ENCODE data around the gene PEPD. TPM values are rescaled to one million over a fixed set of nuclear protein-coding genes. Genes with fewer than 3 reads are reported as not detected.

Gene PEPD
- total and polyA plus RNA-seq, 2 of the 4 experiments (the other 2 are of a cell fraction), result 36.7 to 88.4 TPM

GRCh38 chr19:33564836-33565338, 43.3 kb upstream of the PEPD start:
- Histone ChIP-seq H2AFZ (replicated peaks; ENCODE audit: low read length, poor library complexity) (peak overlapping the region; percentile 11), H3K4me1 (ENCODE audit: control insufficient read depth, insufficient read depth, low read length) (no peaks in the 10 kb centered on the region), H2BK120ac (ENCODE audit: low read depth, low read length) (no peak overlapping the region), H3K9me1 (ENCODE audit: insufficient read depth, low read length) (no peaks in the 10 kb centered on the region), H3K23ac (ENCODE audit: low read depth, low read length) (no peak overlapping the region), H4K91ac (ENCODE audit: insufficient read depth, low read depth, low read length) (no peak overlapping the region), H3K18ac (ENCODE audit: low read depth, low read length) (no peak overlapping the region), H3K4ac (ENCODE audit: low read depth, low read length) (no peak overlapping the region), H3K56ac (ENCODE audit: extremely low read depth, insufficient read depth, low read length) (no peak overlapping the region), H2BK15ac (ENCODE audit: low read depth, low read length) (no peak overlapping the region), H3K27me3 (ENCODE audit: control insufficient read depth, insufficient read depth, low read length) (no peaks in the 10 kb centered on the region), H2AK9ac (replicated peaks; ENCODE audit: low read depth, low read length, poor library complexity) (no peak overlapping the region), H3K4me3 (ENCODE audit: insufficient read depth, low read depth, low read length) (no peak overlapping the region), H2BK20ac (ENCODE audit: low read depth, low read length) (no peak overlapping the region), H3K36me3 (ENCODE audit: control insufficient read depth, insufficient read depth, low read length) (no peaks in the 10 kb centered on the region), H2BK5ac (ENCODE audit: low read depth, low read length, poor library complexity, severe bottlenecking) (no peak overlapping the region), H4K20me1 (ENCODE audit: insufficient read depth, low read length) (no peaks in the 10 kb centered on the region), H3K14ac (replicated peaks; ENCODE audit: low read depth, low read length) (no peak overlapping the region), H3K9ac (ENCODE audit: low read depth, low read length) (no peak overlapping the region), H3K9me3 (ENCODE audit: control insufficient read depth, insufficient read depth, low read length) (no peaks in the 10 kb centered on the region), H3K27ac (ENCODE audit: insufficient read depth, low read length) (no peak overlapping the region), H3K79me1 (ENCODE audit: low read depth in 1 of 2, low read length in 2 of 2) (no peaks in the 10 kb centered on the region), H4K8ac (ENCODE audit: low read depth in 2 of 2, low read length in 2 of 2) (no peak overlapping the region), H3K4me2 (ENCODE audit: low read depth, low read length) (no peak overlapping the region), H4K5ac (ENCODE audit: low read depth, low read length) (no peak overlapping the region), H2AK5ac (ENCODE audit: low read depth, low read length) (no peak overlapping the region)
- POLR2A ChIA-PET (ENCODE audit: unreplicated experiment), result no interaction called here
- TF ChIP-seq CHD1 (IDR thresholded peaks at IDR 0.05; ENCODE audit: low read depth, low read length) (no peak), RAD21 (IDR thresholded peaks at IDR 0.05; ENCODE audit: low read length) (no peak), RCOR1 (IDR thresholded peaks at IDR 0.05; ENCODE audit: insufficient replicate concordance, low read length) (no peak), BHLHE40 (IDR thresholded peaks at IDR 0.05; ENCODE audit: low read depth, low read length) (no peak), CEBPB (IDR thresholded peaks at IDR 0.05; ENCODE audit: low read depth, low read length) (no peak), POLR2A (IDR thresholded peaks at IDR 0.05; ENCODE audit: low read depth, low read length) (no peak), MXI1 (IDR thresholded peaks at IDR 0.05; ENCODE audit: borderline replicate concordance, low read depth, low read length) (no peak), MAFK (IDR thresholded peaks at IDR 0.05; ENCODE audit: low read depth, low read length) (no peak), SMC3 (IDR thresholded peaks at IDR 0.05; ENCODE audit: low read depth, low read length) (no peak), MAZ (IDR thresholded peaks at IDR 0.05; ENCODE audit: borderline replicate concordance, low read depth, low read length) (no peak), USF2 (IDR thresholded peaks at IDR 0.05; ENCODE audit: low read depth, low read length) (no peak), NFE2L2 (IDR thresholded peaks at IDR 0.05; ENCODE audit: low read depth, low read length) (no peak), RFX5 (IDR thresholded peaks at IDR 0.05; ENCODE audit: low read depth, low read length) (no peak), CTCF (conservative IDR thresholded peaks at IDR 0.05; ENCODE audit: low read depth, low read length) (no peak), FOS (IDR thresholded peaks at IDR 0.05; ENCODE audit: low read depth, low read length) (no peak), ELK1 (IDR thresholded peaks at IDR 0.05; ENCODE audit: borderline replicate concordance, low read depth, low read length) (no peak)
- dilution Hi-C loops (cut with HindIII; ENCODE audit: low sequenced_read_pairs, unreplicated experiment) (no loop called here), in situ Hi-C loops (cut with MboI; ENCODE audit: low sequenced_read_pairs) (no loop called here), intact Hi-C loops (cut with micrococcal nuclease) (no loop called here)
- CTCF ChIA-PET, result no interaction called here
- no peak for ATAC-seq (ENCODE audit: low read depth)
- DNase-seq, result no peak
- no TSS peak for BruUV-seq (replicated peaks)
- 66% methylated on average over 4 of the region's 6 CpGs; no CpG with 5 or more reads in 1 of the 2 experiments for WGBS, 2 experiments (ENCODE audit: extremely low coverage in 2 of 2, insufficient read length in 1 of 2)
